ENCODE measurements around the gene LYPD6B.

The LYPD6B gene

GRCh38 chr2:149019768-149020167 lies 18.7 kb upstream of the LYPD6B start:
- H3K79me1 ChIP-seq (ENCODE audit: low read depth, low read length): no peaks in the 10 kb centered on the region
- H3K27ac ChIP-seq (replicated peaks; ENCODE audit: low read length): no peak overlapping the region
- H4K91ac ChIP-seq (ENCODE audit: low read depth, low read length, poor library complexity): no peak overlapping the region
- no peak overlapping the region for H4K8ac ChIP-seq (ENCODE audit: low read depth, low read length)
- no peak overlapping the region for H2BK5ac ChIP-seq (ENCODE audit: low read length)
- H3K4me1 ChIP-seq (ENCODE audit: control insufficient read depth in 2 of 2, insufficient read depth in 1 of 2, low read depth in 1 of 2, low read length in 2 of 2): no peaks in the 10 kb centered on the region
- no peaks in the 10 kb centered on the region for H3K27me3 ChIP-seq (ENCODE audit: control insufficient read depth in 3 of 3, insufficient read depth in 3 of 3, low read depth in 1 of 3, low read length in 3 of 3)
- no peak overlapping the region for H2AFZ ChIP-seq (ENCODE audit: low read length)
- no peak overlapping the region for H3K4ac ChIP-seq (ENCODE audit: low read length)
- no peaks in the 10 kb centered on the region for H3K9me3 ChIP-seq (replicated peaks in 1 of 2; ENCODE audit: control insufficient read depth in 2 of 2, insufficient read depth in 1 of 2, low read depth in 1 of 2, low read length in 2 of 2)
- no peak overlapping the region for H3K23ac ChIP-seq (ENCODE audit: low read depth, low read length, poor library complexity)
- no CpG with 5 or more reads among the region's 2 CpGs for WGBS, 2 donors (ENCODE audit: extremely low coverage in 2 of 2, insufficient read length in 2 of 2, insufficient replicate concordance in 1 of 2)
- peaks cover 14 to 85% of the 10 kb centered on the region in 2 donors for H3K36me3 ChIP-seq (replicated peaks in 1 of 2; ENCODE audit: control insufficient read depth in 2 of 2, insufficient read depth in 2 of 2, low read length in 2 of 2)
- H2BK120ac ChIP-seq (ENCODE audit: low read depth, low read length): no peak overlapping the region
- H3K4me3 ChIP-seq (ENCODE audit: low read length in 2 of 2): no peak overlapping the region
- H2BK15ac ChIP-seq (ENCODE audit: low read length): no peak overlapping the region
- H3K18ac ChIP-seq (ENCODE audit: low read length): no peak overlapping the region
- no peak overlapping the region for H2BK12ac ChIP-seq (ENCODE audit: low read length)
- no peak for DNase-seq (ENCODE audit: low spot score)
- no peak overlapping the region for H3K4me2 ChIP-seq (ENCODE audit: insufficient read depth, low read length, poor library complexity, severe bottlenecking)
- no peak overlapping the region for H2AK5ac ChIP-seq (ENCODE audit: low read depth, low read length)
- H3K14ac ChIP-seq (ENCODE audit: low read length): no peak overlapping the region
- no peak overlapping the region for H3K9ac ChIP-seq (ENCODE audit: low read depth, low read length, poor library complexity)

DNA sequence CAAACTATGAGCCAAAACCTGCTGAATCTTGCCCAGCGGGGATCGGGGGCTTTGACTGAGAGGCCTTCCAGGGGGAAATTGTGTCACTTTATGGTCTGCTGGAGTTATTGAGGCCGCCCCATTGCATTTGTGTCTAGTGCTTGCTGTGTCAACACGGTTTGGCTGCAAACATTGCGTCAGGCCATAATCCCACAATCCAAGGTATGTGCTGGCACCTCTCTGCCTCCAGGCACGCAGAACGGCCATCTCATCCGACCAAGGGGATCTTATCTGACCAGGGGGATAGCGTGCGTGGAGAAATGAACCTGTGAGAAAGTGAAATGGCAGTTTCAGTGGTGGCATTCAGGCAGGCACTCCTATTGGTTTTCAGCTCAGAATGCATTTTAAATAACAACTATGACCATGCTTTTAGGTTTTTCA lies 18.1 kb upstream of the LYPD6B start:
- no peak overlapping the region for H2BK120ac ChIP-seq (ENCODE audit: low read depth, low read length)
- no peak overlapping the region for H2BK12ac ChIP-seq (ENCODE audit: low read length)
- no peak overlapping the region for H3K18ac ChIP-seq (ENCODE audit: low read length)
- H2BK5ac ChIP-seq (ENCODE audit: low read length): no peak overlapping the region
- H3K14ac ChIP-seq (ENCODE audit: low read length): no peak overlapping the region
- H3K27me3 ChIP-seq (ENCODE audit: control insufficient read depth in 3 of 3, insufficient read depth in 3 of 3, low read depth in 1 of 3, low read length in 3 of 3): no peaks in the 10 kb centered on the region
- no peak overlapping the region for H2BK15ac ChIP-seq (ENCODE audit: low read length)
- no peaks in the 10 kb centered on the region for H3K9me3 ChIP-seq (replicated peaks in 1 of 2; ENCODE audit: control insufficient read depth in 2 of 2, insufficient read depth in 1 of 2, low read depth in 1 of 2, low read length in 2 of 2)
- no peak for DNase-seq (ENCODE audit: low spot score)
- peaks cover 14 to 78% of the 10 kb centered on the region in 2 donors for H3K36me3 ChIP-seq (replicated peaks in 1 of 2; ENCODE audit: control insufficient read depth in 2 of 2, insufficient read depth in 2 of 2, low read length in 2 of 2)
- H2AFZ ChIP-seq (ENCODE audit: low read length): no peak overlapping the region
- H3K4me2 ChIP-seq (ENCODE audit: insufficient read depth, low read length, poor library complexity, severe bottlenecking): no peak overlapping the region
- WGBS, 2 donors (ENCODE audit: extremely low coverage in 2 of 2, insufficient read length in 2 of 2, insufficient replicate concordance in 1 of 2): no CpG with 5 or more reads among the region's 10 CpGs
- no peak overlapping the region for H4K8ac ChIP-seq (ENCODE audit: low read depth, low read length)
- no peak overlapping the region for H4K91ac ChIP-seq (ENCODE audit: low read depth, low read length, poor library complexity)
- no peak overlapping the region for H3K9ac ChIP-seq (ENCODE audit: low read depth, low read length, poor library complexity)
- no peak overlapping the region for H3K27ac ChIP-seq (replicated peaks; ENCODE audit: low read length)
- H3K79me1 ChIP-seq (ENCODE audit: low read depth, low read length): no peaks in the 10 kb centered on the region
- no peak overlapping the region for H2AK5ac ChIP-seq (ENCODE audit: low read depth, low read length)
- H3K4ac ChIP-seq (ENCODE audit: low read length): no peak overlapping the region
- no peaks in the 10 kb centered on the region for H3K4me1 ChIP-seq (ENCODE audit: control insufficient read depth in 2 of 2, insufficient read depth in 1 of 2, low read depth in 1 of 2, low read length in 2 of 2)
- no peak overlapping the region for H3K23ac ChIP-seq (ENCODE audit: low read depth, low read length, poor library complexity)
- H3K4me3 ChIP-seq (ENCODE audit: low read length in 2 of 2): no peak overlapping the region

- Histone ChIP-seq H2BK12ac (ENCODE audit: low read length) (no peak overlapping the region), H3K14ac (ENCODE audit: low read length) (no peak overlapping the region), H2AFZ (ENCODE audit: low read length) (no peak overlapping the region), H4K8ac (ENCODE audit: low read depth, low read length) (no peak overlapping the region), H3K4ac (ENCODE audit: low read length) (no peak overlapping the region), H4K91ac (ENCODE audit: low read depth, low read length, poor library complexity) (no peak overlapping the region), H3K4me1 (ENCODE audit: control insufficient read depth in 2 of 2, insufficient read depth in 1 of 2, low read depth in 1 of 2, low read length in 2 of 2) (no peaks in the 10 kb centered on the region), H2BK15ac (ENCODE audit: low read length) (no peak overlapping the region), H3K36me3 (replicated peaks in 1 of 2; ENCODE audit: control insufficient read depth in 2 of 2, insufficient read depth in 2 of 2, low read length in 2 of 2) (peaks cover 11 to 70% of the 10 kb centered on the region in 2 donors), H3K27ac (replicated peaks; ENCODE audit: low read length) (no peak overlapping the region), H3K9me3 (replicated peaks in 1 of 2; ENCODE audit: control insufficient read depth in 2 of 2, insufficient read depth in 1 of 2, low read depth in 1 of 2, low read length in 2 of 2) (no peaks in the 10 kb centered on the region), H3K23ac (ENCODE audit: low read depth, low read length, poor library complexity) (no peak overlapping the region), H3K27me3 (ENCODE audit: control insufficient read depth in 3 of 3, insufficient read depth in 3 of 3, low read depth in 1 of 3, low read length in 3 of 3) (no peaks in the 10 kb centered on the region), H2AK5ac (ENCODE audit: low read depth, low read length) (no peak overlapping the region), H3K79me1 (ENCODE audit: low read depth, low read length) (no peaks in the 10 kb centered on the region), H3K4me3 (ENCODE audit: low read length in 2 of 2) (no peak overlapping the region), H2BK5ac (ENCODE audit: low read length) (no peak overlapping the region), H3K18ac (ENCODE audit: low read length) (no peak overlapping the region), H3K4me2 (ENCODE audit: insufficient read depth, low read length, poor library complexity, severe bottlenecking) (no peak overlapping the region), H3K9ac (ENCODE audit: low read depth, low read length, poor library complexity) (no peak overlapping the region), H2BK120ac (ENCODE audit: low read depth, low read length) (no peak overlapping the region)
- no peak for DNase-seq (ENCODE audit: low spot score)
- WGBS, 2 donors (ENCODE audit: extremely low coverage in 2 of 2, insufficient read length in 2 of 2, insufficient replicate concordance in 1 of 2): no CpG with 5 or more reads among the region's 5 CpGs
Observed at GRCh38 chr2:149021271-149021719, 17.2 kb upstream of the LYPD6B start.

DNA sequence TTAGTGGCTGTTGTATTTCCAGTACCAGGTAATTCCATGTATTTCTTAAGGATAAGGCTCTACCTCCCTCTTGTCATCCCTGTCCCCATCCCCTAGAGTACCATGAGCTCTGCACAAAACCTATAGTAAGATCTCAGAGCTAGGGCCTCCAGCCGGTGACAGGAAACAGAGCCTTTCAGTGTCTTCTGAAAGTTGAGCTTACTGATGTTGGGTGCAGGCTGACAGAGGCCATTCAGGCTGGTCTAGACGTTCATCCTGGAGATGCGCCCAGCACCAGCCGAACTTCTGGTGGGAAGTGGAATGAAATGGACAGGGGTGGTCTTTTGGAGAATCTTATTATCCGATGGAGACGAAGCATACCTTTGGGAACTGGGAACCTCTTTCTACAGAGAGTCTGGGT lies 16.7 kb upstream of the LYPD6B start:
- no peak for DNase-seq (ENCODE audit: low spot score)
- Histone ChIP-seq H3K14ac (ENCODE audit: low read length) (no peak overlapping the region), H3K4me2 (ENCODE audit: insufficient read depth, low read length, poor library complexity, severe bottlenecking) (no peak overlapping the region), H3K9me3 (replicated peaks in 1 of 2; ENCODE audit: control insufficient read depth in 2 of 2, insufficient read depth in 1 of 2, low read depth in 1 of 2, low read length in 2 of 2) (no peaks in the 10 kb centered on the region), H3K9ac (ENCODE audit: low read depth, low read length, poor library complexity) (no peak overlapping the region), H3K4ac (ENCODE audit: low read length) (no peak overlapping the region), H2BK15ac (ENCODE audit: low read length) (no peak overlapping the region), H3K23ac (ENCODE audit: low read depth, low read length, poor library complexity) (no peak overlapping the region), H3K18ac (ENCODE audit: low read length) (no peak overlapping the region), H2AFZ (ENCODE audit: low read length) (no peak overlapping the region), H2AK5ac (ENCODE audit: low read depth, low read length) (no peak overlapping the region), H4K8ac (ENCODE audit: low read depth, low read length) (no peak overlapping the region), H3K36me3 (replicated peaks in 1 of 2; ENCODE audit: control insufficient read depth in 2 of 2, insufficient read depth in 2 of 2, low read length in 2 of 2) (peaks cover 9 to 65% of the 10 kb centered on the region in 2 donors), H2BK120ac (ENCODE audit: low read depth, low read length) (no peak overlapping the region), H3K27me3 (ENCODE audit: control insufficient read depth in 3 of 3, insufficient read depth in 3 of 3, low read depth in 1 of 3, low read length in 3 of 3) (no peaks in the 10 kb centered on the region), H3K4me3 (ENCODE audit: low read length in 2 of 2) (no peak overlapping the region), H3K27ac (replicated peaks; ENCODE audit: low read length) (no peak overlapping the region), H4K91ac (ENCODE audit: low read depth, low read length, poor library complexity) (no peak overlapping the region), H2BK12ac (ENCODE audit: low read length) (no peak overlapping the region), H3K79me1 (ENCODE audit: low read depth, low read length) (no peaks in the 10 kb centered on the region), H2BK5ac (ENCODE audit: low read length) (no peak overlapping the region), H3K4me1 (ENCODE audit: control insufficient read depth in 2 of 2, insufficient read depth in 1 of 2, low read depth in 1 of 2, low read length in 2 of 2) (no peaks in the 10 kb centered on the region)
- no CpG with 5 or more reads among the region's 6 CpGs for WGBS, 2 donors (ENCODE audit: extremely low coverage in 2 of 2, insufficient read length in 2 of 2, insufficient replicate concordance in 1 of 2)
